Parietal lobe (tissue), 2 donors: ENCODE measurements around the gene SRP68. TPM values are rescaled to one million over a fixed set of nuclear protein-coding genes. Genes with fewer than 3 reads are reported as not detected.

Source experiments
- small RNA-seq: library from RNA; depleted of rRNA; stranded (forward); fragments of <200 nt; gene quantifications from one replicate; pipeline ENCODE3, GENCODE V24; 2014; ENCODE audit warnings: low replicate concordance
- total RNA-seq: library from RNA; depleted of rRNA; stranded (reverse); fragments of >200 nt; gene quantifications from one replicate; pipeline ENCODE4 v1.2.3, GENCODE V29; 2014

SRP68 gene
- 28.2 TPM for total RNA-seq

GRCh38 chr17:76072148-76072858 is at the start of gene SRP68:
TSS of gene SRP68 (minus strand) at chr17:76072517. CDS start at chr17:76072491, 26 bp downstream.

GRCh38 chr17:76103274-76104139 is 31.2 kb upstream of the SRP68 start, which contains the start of gene EXOC7:
TSS of gene EXOC7 (minus strand) at chr17:76103787. CDS start at chr17:76103692, 95 bp downstream.

GRCh38 chr17:76078860-76079534 is 6.7 kb upstream of the SRP68 start, which contains the start of gene ZACN:
TSS of gene ZACN (plus strand) at chr17:76079182. CDS start at chr17:76079265, 83 bp downstream.

GRCh38 chr17:76074390-76075363 is 2.4 kb upstream of the SRP68 start, which contains the start of gene GALR2:
TSS of gene GALR2 (plus strand) at chr17:76074781. CDS start at chr17:76074884, 103 bp downstream.

GRCh38 chr17:76027159-76027839 is 45.0 kb downstream of the SRP68 start, which contains the start of gene EVPL:
TSS of gene EVPL (minus strand) at chr17:76027306. CDS start at chr17:76027198, 108 bp downstream.

GRCh38 chr17:76000755-76001521 is 71.4 kb downstream of the SRP68 start, which contains the start of gene CDK3:
TSS of gene CDK3 (plus strand) at chr17:76000855. CDS start at chr17:76001426, 571 bp downstream.

Small RNAs within 50 kb of the gene (small RNA-seq; reads per million reads assigned to genes)
- 0.34 reads per million, percentile 18 among the genes with 10 or more reads in this experiment for gene MIR6868

Other genes with a start within 250 kb of the SRP68 start
- gene UNC13D, start 228.1 kb downstream of the SRP68 start, total RNA-seq, result 0.94 TPM
- gene WBP2, start 217.2 kb downstream of the SRP68 start, total RNA-seq, result 51.6 TPM
- 10.3 TPM for gene TRIM47, start 193.9 kb downstream of the SRP68 start, total RNA-seq
- gene TRIM65, start 175.6 kb downstream of the SRP68 start, total RNA-seq, result 12.2 TPM
- 37.9 TPM for gene MRPL38, start 167.6 kb downstream of the SRP68 start, total RNA-seq
- 25.4 TPM for gene FBF1, start 131.5 kb downstream of the SRP68 start, total RNA-seq
- gene ACOX1, start 93.4 kb downstream of the SRP68 start, total RNA-seq, result 81.4 TPM
- gene TEN1, start 93.3 kb downstream of the SRP68 start, total RNA-seq, result 13.5 TPM
- gene CDK3, start 71.7 kb downstream of the SRP68 start, total RNA-seq, result 3.1 TPM
- not detected for gene EVPL, start 45.2 kb downstream of the SRP68 start, total RNA-seq
- gene GALR2, start 2.3 kb upstream of the SRP68 start, total RNA-seq, result not detected
- not detected for gene ZACN, start 6.7 kb upstream of the SRP68 start, total RNA-seq
- 193 TPM for gene EXOC7, start 31.3 kb upstream of the SRP68 start, total RNA-seq
- gene FOXJ1, start 68.7 kb upstream of the SRP68 start, total RNA-seq, result 3.8 TPM
- 37.6 TPM for gene RNF157, start 168.0 kb upstream of the SRP68 start, total RNA-seq
- gene UBALD2, start 192.8 kb upstream of the SRP68 start, total RNA-seq, result 6.3 TPM
- 16.6 TPM for gene QRICH2, start 235.8 kb upstream of the SRP68 start, total RNA-seq